K562 (cell line): ENCODE data around the gene OR5B21. TPM values are rescaled to one million over a fixed set of nuclear protein-coding genes. Genes with fewer than 3 reads are reported as not detected.

Source experiments
- CBX3 ChIP-seq, 2 experiments: IDR thresholded peaks; 1 replicate in 1 of 2; 2 replicates in 1 of 2; pipeline ENCODE4 v1.6.1; 2012; ENCODE audit warnings: inconsistent platforms in 2 of 2, low read length in 2 of 2, borderline replicate concordance in 1 of 2, control low read depth in 1 of 2
- ETV5 ChIP-seq: sonication (generic); formaldehyde crosslinking; IDR thresholded peaks from 2 replicates; pipeline ENCODE4 v1.4.0; 2020; ENCODE audit warnings: low read depth, mild to moderate bottlenecking, missing genetic modification reagents
- GTF2E2 ChIP-seq: fragments of 200-800 bp; sonication (Bioruptor generic); IDR thresholded peaks from 2 replicates; pipeline ENCODE4 v1.6.1; 2016; ENCODE audit warnings: missing genetic modification characterization, missing compliant biosample characterization
- JUND ChIP-seq, 2 experiments: IDR thresholded peaks; 2 replicates in 1 of 2; 3 replicates in 1 of 2; pipeline ENCODE4 v1.6.1; 2011; ENCODE audit warnings: borderline replicate concordance in 2 of 2, low read depth in 2 of 2, low read length in 2 of 2, improper control_type of control experiment in 1 of 2, missing biosample characterization in 1 of 2, missing genetic modification characterization in 1 of 2, missing genetic modification reagents in 1 of 2
- MECOM ChIP-seq: fragments of 250-450 bp; sonication (Bioruptor Pico); IDR thresholded peaks from 2 replicates; pipeline ENCODE4 v1.8.0; 2022; ENCODE audit warnings: inconsistent platforms
- MLLT1 ChIP-seq, 2 experiments: fragments of 450-650 bp; IDR thresholded peaks; 2 replicates each; pipeline ENCODE4 v1.6.1; 2016
- MTA1 ChIP-seq: fragments of 450-650 bp; IDR thresholded peaks from 2 replicates; pipeline ENCODE4 v1.6.1; 2017; ENCODE audit warnings: borderline replicate concordance
- NR2C2 ChIP-seq, 2 experiments: fragments of 200-800 bp in 1 of 2; sonication (Bioruptor generic) in 1 of 2; sonication (generic) in 1 of 2; formaldehyde crosslinking in 1 of 2; IDR thresholded peaks; 2 replicates each; pipeline versions ENCODE4 v1.6.1 to v1.8.0; 2016 to 2022; ENCODE audit warnings: mild to moderate bottlenecking in 1 of 2, missing compliant biosample characterization in 1 of 2, missing genetic modification characterization in 1 of 2, missing genetic modification reagents in 1 of 2
- PYGO2 ChIP-seq: fragments of 450-650 bp; IDR thresholded peaks from 2 replicates; pipeline ENCODE4 v1.6.1; 2016; ENCODE audit warnings: mild to moderate bottlenecking, missing genetic modification characterization, moderate library complexity, missing compliant biosample characterization
- TCF7L2 ChIP-seq: fragments of 150-350 bp; IDR thresholded peaks from 2 replicates; pipeline ENCODE4 v1.6.1; 2016; ENCODE audit warnings: low read depth, mild to moderate bottlenecking, low read length, moderate library complexity
- TRIM28 ChIP-seq: fragments of 450-650 bp; IDR thresholded peaks from 2 replicates; pipeline ENCODE4 v1.6.1; 2017
- YY1 ChIP-seq, 3 experiments: IDR thresholded peaks; 2 replicates each; pipeline ENCODE4 v1.6.1; 2011; ENCODE audit warnings: low read length in 2 of 3, mild to moderate bottlenecking in 2 of 3, moderate library complexity in 2 of 3, borderline replicate concordance in 1 of 3, control low read depth in 1 of 3, low read depth in 1 of 3; ENCODE audit not compliant: insufficient read depth in 3 of 3, insufficient replicate concordance in 2 of 3, control insufficient read depth in 1 of 3, insufficient read length in 1 of 3; ENCODE audit errors: extremely low read depth in 1 of 3
- ZNF316 ChIP-seq: fragments of 450-650 bp; IDR thresholded peaks from 2 replicates; pipeline ENCODE4 v1.6.1; 2016
- ZNF699 ChIP-seq: fragments of 250-450 bp; sonication (Bioruptor Pico); IDR thresholded peaks from 2 replicates; pipeline ENCODE4 v1.8.0; 2021; ENCODE audit warnings: mild to moderate bottlenecking, moderate library complexity; ENCODE audit not compliant: insufficient replicate concordance
- polyA plus RNA-seq, 8 experiments: library from polyadenylated mRNA; depleted of rRNA in 4 of 8; stranded (reverse) in 5 of 8; unstranded in 3 of 8; fragments of >200 nt; fragmentation: Nextera tagmentation in 2 of 8; fragmentation: Illumina TruSeq in 1 of 8; extraction: Ambion mirVana in 2 of 8; extraction: Trizol in 1 of 8; gene quantifications; 2 replicates each; pipeline versions ENCODE4 v1.2.1 to v1.2.3, GENCODE V29; 2011 to 2014; ENCODE audit warnings: inconsistent platforms in 1 of 8, missing spikeins in 1 of 8
- total RNA-seq, 7 experiments: library from RNA; depleted of rRNA in 6 of 7; stranded (reverse); fragments of >200 nt in 6 of 7; fragmentation: Illumina TruSeq in 2 of 7; extraction: Trizol in 2 of 7; gene quantifications; 2 replicates each; pipeline versions ENCODE4 v1.2.1 to v1.2.3, GENCODE V29; 2011 to 2021; ENCODE audit warnings: low replicate concordance in 1 of 7
- TF ChIP-seq, protein P1 (sequence below), 2 experiments: IDR thresholded peaks; 2 replicates each; pipeline ENCODE4 v1.6.1; 2012; ENCODE audit warnings: improper control_type of control experiment in 2 of 2, low read depth in 2 of 2, low read length in 2 of 2, borderline replicate concordance in 1 of 2
- TF ChIP-seq, protein P2 (sequence below): fragments of 250-450 bp; sonication (Bioruptor Pico); IDR thresholded peaks from 2 replicates; pipeline ENCODE4 v1.4.0; 2020; ENCODE audit warnings: mild to moderate bottlenecking, moderate library complexity, borderline replicate concordance

Gene OR5B21
- total and polyA plus RNA-seq, 9 of the 15 experiments (the other 6 are each of a cell fraction or from before 2014, with no cell fraction given) = not detected

GRCh38 chr11:58471892-58472291, 36.0 kb downstream of the OR5B21 start (continued):
- no peak for TF ChIP-seq GTF2E2
- peak; percentile 97 for TF ChIP-seq TRIM28
- TF ChIP-seq TCF7L2 = no peak
- peak in 1 of 2 experiments; percentile 90; a peak in 2 of 3 replicates for TF ChIP-seq CBX3 (IDR thresholded peaks at IDR 0.05; ENCODE audit: borderline replicate concordance in 1 of 2, low read length in 2 of 2)
- TF ChIP-seq YY1 (IDR thresholded peaks at IDR 0.05; ENCODE audit: borderline replicate concordance in 1 of 3, control insufficient read depth in 1 of 3, extremely low read depth in 1 of 3, insufficient read depth in 3 of 3, insufficient read length in 1 of 3, insufficient replicate concordance in 2 of 3, low read depth in 1 of 3, low read length in 2 of 3) = no peak
- TF ChIP-seq NR2C2 (CRISPR knock-in tag; IDR thresholded peaks at IDR 0.05) = no peak
- TF ChIP-seq NR2C2 (tag; IDR thresholded peaks at IDR 0.05) = no peak
- no peak for TF ChIP-seq PYGO2 (tag)
- 0 out of 4 replicates have a peak, but pooled peaks of 1 of the 2 experiments have one; percentile 38 for TF ChIP-seq MLLT1 (IDR thresholded peaks at IDR 0.05)
- no peak for TF ChIP-seq JUND (IDR thresholded peaks at IDR 0.05; ENCODE audit: borderline replicate concordance, low read depth, low read length)
- no peak for TF ChIP-seq JUND (tag; IDR thresholded peaks at IDR 0.05; ENCODE audit: borderline replicate concordance, low read depth, low read length)
- no peak for TF ChIP-seq MTA1
- TF ChIP-seq, protein P1, sequence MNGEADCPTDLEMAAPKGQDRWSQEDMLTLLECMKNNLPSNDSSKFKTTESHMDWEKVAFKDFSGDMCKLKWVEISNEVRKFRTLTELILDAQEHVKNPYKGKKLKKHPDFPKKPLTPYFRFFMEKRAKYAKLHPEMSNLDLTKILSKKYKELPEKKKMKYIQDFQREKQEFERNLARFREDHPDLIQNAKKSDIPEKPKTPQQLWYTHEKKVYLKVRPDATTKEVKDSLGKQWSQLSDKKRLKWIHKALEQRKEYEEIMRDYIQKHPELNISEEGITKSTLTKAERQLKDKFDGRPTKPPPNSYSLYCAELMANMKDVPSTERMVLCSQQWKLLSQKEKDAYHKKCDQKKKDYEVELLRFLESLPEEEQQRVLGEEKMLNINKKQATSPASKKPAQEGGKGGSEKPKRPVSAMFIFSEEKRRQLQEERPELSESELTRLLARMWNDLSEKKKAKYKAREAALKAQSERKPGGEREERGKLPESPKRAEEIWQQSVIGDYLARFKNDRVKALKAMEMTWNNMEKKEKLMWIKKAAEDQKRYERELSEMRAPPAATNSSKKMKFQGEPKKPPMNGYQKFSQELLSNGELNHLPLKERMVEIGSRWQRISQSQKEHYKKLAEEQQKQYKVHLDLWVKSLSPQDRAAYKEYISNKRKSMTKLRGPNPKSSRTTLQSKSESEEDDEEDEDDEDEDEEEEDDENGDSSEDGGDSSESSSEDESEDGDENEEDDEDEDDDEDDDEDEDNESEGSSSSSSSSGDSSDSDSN (IDR thresholded peaks at IDR 0.05; ENCODE audit: borderline replicate concordance in 1 of 2, low read depth in 2 of 2, low read length in 2 of 2) = no peak
- TF ChIP-seq ETV5 (CRISPR knock-in tag) = no peak
- no peak for TF ChIP-seq ZNF316
- no peak for TF ChIP-seq MECOM (CRISPR knock-in tag)
- TF ChIP-seq ZNF699 (CRISPR knock-in tag) = no peak
- TF ChIP-seq, protein P2, sequence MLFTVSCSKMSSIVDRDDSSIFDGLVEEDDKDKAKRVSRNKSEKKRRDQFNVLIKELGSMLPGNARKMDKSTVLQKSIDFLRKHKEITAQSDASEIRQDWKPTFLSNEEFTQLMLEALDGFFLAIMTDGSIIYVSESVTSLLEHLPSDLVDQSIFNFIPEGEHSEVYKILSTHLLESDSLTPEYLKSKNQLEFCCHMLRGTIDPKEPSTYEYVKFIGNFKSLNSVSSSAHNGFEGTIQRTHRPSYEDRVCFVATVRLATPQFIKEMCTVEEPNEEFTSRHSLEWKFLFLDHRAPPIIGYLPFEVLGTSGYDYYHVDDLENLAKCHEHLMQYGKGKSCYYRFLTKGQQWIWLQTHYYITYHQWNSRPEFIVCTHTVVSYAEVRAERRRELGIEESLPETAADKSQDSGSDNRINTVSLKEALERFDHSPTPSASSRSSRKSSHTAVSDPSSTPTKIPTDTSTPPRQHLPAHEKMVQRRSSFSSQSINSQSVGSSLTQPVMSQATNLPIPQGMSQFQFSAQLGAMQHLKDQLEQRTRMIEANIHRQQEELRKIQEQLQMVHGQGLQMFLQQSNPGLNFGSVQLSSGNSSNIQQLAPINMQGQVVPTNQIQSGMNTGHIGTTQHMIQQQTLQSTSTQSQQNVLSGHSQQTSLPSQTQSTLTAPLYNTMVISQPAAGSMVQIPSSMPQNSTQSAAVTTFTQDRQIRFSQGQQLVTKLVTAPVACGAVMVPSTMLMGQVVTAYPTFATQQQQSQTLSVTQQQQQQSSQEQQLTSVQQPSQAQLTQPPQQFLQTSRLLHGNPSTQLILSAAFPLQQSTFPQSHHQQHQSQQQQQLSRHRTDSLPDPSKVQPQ = no peak
